ENCODE measurements around the gene SIL1.
A peak's percentile ranks its signal among the peaks of the same experiment; 100 is the strongest.
"Not testable (repeated sequence)": the region's sequence is repeated elsewhere in the genome, so short reads cannot be mapped to it uniquely, and the experiment has no call there.

Gene SIL1

GRCh38 chr5:139073956-139074355 lies 124.2 kb downstream of the SIL1 start:
- not testable (repeated sequence) for H3K36me3 Mint-ChIP-seq, H3K27me3 Mint-ChIP-seq, H3K4me1 Mint-ChIP-seq, H3K9me3 Mint-ChIP-seq, H3K27ac Mint-ChIP-seq, ATAC-seq, H3K4me3 Mint-ChIP-seq

GRCh38 chr5:139068494-139069151 lies 129.5 kb downstream of the SIL1 start:
- no peaks in the 10 kb centered on the region for H3K9me3 Mint-ChIP-seq

GRCh38 chr5:139068060-139068459 lies 130.1 kb downstream of the SIL1 start:
- Mint-ChIP-seq H3K9me3 (no peaks in the 10 kb centered on the region), H3K27me3 (no peaks in the 10 kb centered on the region), H3K27ac (peak overlapping the region; percentile 65), H3K4me1 (peaks cover 24% of the 10 kb centered on the region), H3K36me3 (peaks cover 20% of the 10 kb centered on the region), H3K4me3 (peak overlapping the region; percentile 12)
- no peak for ATAC-seq

More at GRCh38 chr5:139068494-139069151, 129.5 kb downstream of the SIL1 start:
- no peak for ATAC-seq
- Mint-ChIP-seq H3K4me3 (peak overlapping the region; percentile 12), H3K4me1 (peaks cover 24% of the 10 kb centered on the region), H3K27me3 (no peaks in the 10 kb centered on the region), H3K36me3 (peaks cover 20% of the 10 kb centered on the region), H3K27ac (peak overlapping the region; percentile 65)

GRCh38 chr5:139065306-139065705 lies 132.9 kb downstream of the SIL1 start:
- Mint-ChIP-seq H3K36me3 (peaks cover 30% of the 10 kb centered on the region), H3K4me3 (no peak overlapping the region), H3K27ac (no peak overlapping the region), H3K27me3 (no peaks in the 10 kb centered on the region), H3K4me1 (peaks cover 24% of the 10 kb centered on the region), H3K9me3 (no peaks in the 10 kb centered on the region)
- ATAC-seq = no peak

- Mint-ChIP-seq H3K27ac (no peak overlapping the region), H3K4me3 (no peak overlapping the region), H3K36me3 (peaks cover 30% of the 10 kb centered on the region), H3K27me3 (no peaks in the 10 kb centered on the region), H3K9me3 (no peaks in the 10 kb centered on the region), H3K4me1 (peaks cover 24% of the 10 kb centered on the region)
- no peak for ATAC-seq
Observed at GRCh38 chr5:139064613-139065012, 133.6 kb downstream of the SIL1 start.

GRCh38 chr5:139063664-139064054 lies 134.5 kb downstream of the SIL1 start:
- H3K9me3 Mint-ChIP-seq = no peaks in the 10 kb centered on the region
- no peak for ATAC-seq
- no peaks in the 10 kb centered on the region for H3K27me3 Mint-ChIP-seq
- H3K27ac Mint-ChIP-seq = no peak overlapping the region
- H3K4me3 Mint-ChIP-seq = no peak overlapping the region
- H3K4me1 Mint-ChIP-seq = peaks cover 16% of the 10 kb centered on the region
- H3K36me3 Mint-ChIP-seq = peaks cover 36% of the 10 kb centered on the region

GRCh38 chr5:139062910-139063663 lies 135.1 kb downstream of the SIL1 start:
- H3K9me3 Mint-ChIP-seq = no peaks in the 10 kb centered on the region
- no peaks in the 10 kb centered on the region for H3K27me3 Mint-ChIP-seq
- ATAC-seq = no peak
- H3K4me1 Mint-ChIP-seq = peaks cover 10% of the 10 kb centered on the region
- no peak overlapping the region for H3K4me3 Mint-ChIP-seq
- H3K36me3 Mint-ChIP-seq = peaks cover 36% of the 10 kb centered on the region
- H3K27ac Mint-ChIP-seq = no peak overlapping the region

GRCh38 chr5:139061856-139062255 lies 136.3 kb downstream of the SIL1 start:
- Mint-ChIP-seq H3K4me3 (no peak overlapping the region), H3K36me3 (peaks cover 34% of the 10 kb centered on the region), H3K27ac (no peak overlapping the region), H3K27me3 (no peaks in the 10 kb centered on the region), H3K4me1 (peaks cover 5% of the 10 kb centered on the region), H3K9me3 (no peaks in the 10 kb centered on the region)
- ATAC-seq = no peak

- H3K4me1 Mint-ChIP-seq = peaks cover 3% of the 10 kb centered on the region
- no peak for ATAC-seq
- H3K4me3 Mint-ChIP-seq = no peak overlapping the region
- H3K27me3 Mint-ChIP-seq = no peaks in the 10 kb centered on the region
- H3K9me3 Mint-ChIP-seq = no peaks in the 10 kb centered on the region
- no peak overlapping the region for H3K27ac Mint-ChIP-seq
- H3K36me3 Mint-ChIP-seq = peaks cover 30% of the 10 kb centered on the region
Observed at GRCh38 chr5:139061274-139061673, 136.9 kb downstream of the SIL1 start.

- no peaks in the 10 kb centered on the region for H3K4me1 Mint-ChIP-seq
- peaks cover 19% of the 10 kb centered on the region for H3K36me3 Mint-ChIP-seq
- no peak overlapping the region for H3K4me3 Mint-ChIP-seq
- no peaks in the 10 kb centered on the region for H3K9me3 Mint-ChIP-seq
- H3K27ac Mint-ChIP-seq = no peak overlapping the region
- no peak for ATAC-seq
- H3K27me3 Mint-ChIP-seq = no peaks in the 10 kb centered on the region
Observed at GRCh38 chr5:139058121-139058520, 140.0 kb downstream of the SIL1 start.

GRCh38 chr5:139057045-139057939 lies 140.9 kb downstream of the SIL1 start:
- H3K27me3 Mint-ChIP-seq, ATAC-seq, H3K27ac Mint-ChIP-seq, H3K9me3 Mint-ChIP-seq, H3K4me3 Mint-ChIP-seq, H3K4me1 Mint-ChIP-seq: not testable (repeated sequence)
- peaks cover 14% of the 10 kb centered on the region for H3K36me3 Mint-ChIP-seq

- Mint-ChIP-seq H3K9me3 (no peaks in the 10 kb centered on the region), H3K36me3 (peaks cover 20% of the 10 kb centered on the region), H3K27ac (no peak overlapping the region), H3K4me1 (no peaks in the 10 kb centered on the region), H3K4me3 (no peak overlapping the region), H3K27me3 (no peaks in the 10 kb centered on the region)
- no peak for ATAC-seq
Observed at GRCh38 chr5:139052975-139053374, 145.2 kb downstream of the SIL1 start.

- Mint-ChIP-seq H3K4me3 (no peak overlapping the region), H3K27ac (no peak overlapping the region), H3K9me3 (no peaks in the 10 kb centered on the region), H3K27me3 (no peaks in the 10 kb centered on the region), H3K4me1 (no peaks in the 10 kb centered on the region), H3K36me3 (peaks cover 25% of the 10 kb centered on the region)
- no peak for ATAC-seq
Observed at GRCh38 chr5:139051392-139051791, 146.8 kb downstream of the SIL1 start.

GRCh38 chr5:139050432-139050831 lies 147.7 kb downstream of the SIL1 start:
- Mint-ChIP-seq H3K9me3 (no peaks in the 10 kb centered on the region), H3K4me1 (no peaks in the 10 kb centered on the region), H3K36me3 (peaks cover 25% of the 10 kb centered on the region), H3K4me3 (no peak overlapping the region), H3K27me3 (no peaks in the 10 kb centered on the region), H3K27ac (no peak overlapping the region)
- no peak for ATAC-seq

- no peaks in the 10 kb centered on the region for H3K9me3 Mint-ChIP-seq
- no peak for ATAC-seq
- no peaks in the 10 kb centered on the region for H3K27me3 Mint-ChIP-seq
- H3K4me1 Mint-ChIP-seq = no peaks in the 10 kb centered on the region
- peaks cover 25% of the 10 kb centered on the region for H3K36me3 Mint-ChIP-seq
- H3K27ac Mint-ChIP-seq = no peak overlapping the region
- no peak overlapping the region for H3K4me3 Mint-ChIP-seq
Observed at GRCh38 chr5:139049780-139050179, 148.4 kb downstream of the SIL1 start.

Data from stimulated activated memory B cell treated with anti-CD40 and anti-IgM and Interleukin-4, amounts not matched to agents 10 μg/mL and 1 μg/mL and 100 μg/mL, for 72 hours (primary cell).